Measurements from ENCODE around the gene EMP2. TPM values are rescaled to one million over a fixed set of nuclear protein-coding genes. Genes with fewer than 3 reads are reported as not detected.
"Not testable (repeated sequence)": the region's sequence is repeated elsewhere in the genome, so short reads cannot be mapped to it uniquely, and the experiment has no call there.

The EMP2 gene
- total and polyA plus RNA-seq, 12 donors = 5.9 to 34.0 (median 12.9) TPM

DNA sequence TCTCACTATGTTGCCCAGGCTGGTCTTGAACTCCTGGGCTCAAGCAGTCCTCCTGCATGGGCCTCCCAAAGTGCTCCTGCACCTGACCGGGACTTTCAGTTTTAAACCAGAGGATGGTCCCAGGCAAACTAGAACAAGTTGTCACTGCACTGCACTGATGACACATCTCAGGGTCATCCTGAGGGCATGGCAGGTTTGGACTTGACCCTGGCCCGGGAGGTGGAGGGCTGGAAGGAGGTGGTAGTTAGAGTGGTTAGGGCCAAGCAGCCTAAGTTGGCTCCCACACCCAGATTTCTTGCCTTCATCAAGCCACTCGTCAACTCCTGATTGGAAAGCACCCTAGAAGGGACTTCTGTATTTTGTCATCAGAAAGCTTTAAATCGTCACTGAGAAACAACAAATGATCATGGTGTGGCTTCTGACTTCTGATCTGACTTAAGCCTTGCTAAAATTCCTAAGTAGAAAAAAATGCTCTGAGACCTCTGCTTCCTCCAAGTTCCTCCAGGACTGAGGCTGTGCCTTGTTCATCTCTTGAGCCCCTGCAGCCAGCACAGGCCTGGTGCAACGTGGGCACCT lies 43.5 kb downstream of the EMP2 start:
- TF ChIP-seq CTCF (IDR thresholded peaks at IDR 0.05) = no peak
- no peak for TF ChIP-seq POLR2A (IDR thresholded peaks at IDR 0.05)
- no peak overlapping the region for H3K27ac ChIP-seq
- WGBS, 4 donors = 78 to 83% (median 81%) methylated on average over 5 of the region's 5 CpGs

GRCh38 chr16:10536328-10536727 lies 44.1 kb downstream of the EMP2 start:
- H3K4me3 ChIP-seq; H3K9me3 ChIP-seq (replicated peaks in 1 of 3); H3K36me3 ChIP-seq (replicated peaks in 1 of 2); H3K27ac ChIP-seq; intact Hi-C loops (cut with DNase I); H3K4me1 ChIP-seq (replicated peaks in 1 of 2); H3K27me3 ChIP-seq; DNase-seq: not testable (repeated sequence)
- 89 to 98% (median 93%) methylated on average over 6 of the region's 6 CpGs for WGBS, 4 donors

More for the DNA sequence above, 43.5 kb downstream of the EMP2 start:
- H3K4me1 ChIP-seq (replicated peaks in 1 of 2) = no peaks in the 10 kb centered on the region
- DNase-seq = no peak
- peaks cover 0 to 5% of the 10 kb centered on the region in 2 donors for H3K36me3 ChIP-seq (replicated peaks in 1 of 2)
- no peaks in the 10 kb centered on the region for H3K27me3 ChIP-seq
- no peaks in the 10 kb centered on the region for H3K9me3 ChIP-seq (replicated peaks in 1 of 3)
- H3K4me3 ChIP-seq = no peak overlapping the region
- intact Hi-C loops (cut with DNase I) = no loop called here

DNA sequence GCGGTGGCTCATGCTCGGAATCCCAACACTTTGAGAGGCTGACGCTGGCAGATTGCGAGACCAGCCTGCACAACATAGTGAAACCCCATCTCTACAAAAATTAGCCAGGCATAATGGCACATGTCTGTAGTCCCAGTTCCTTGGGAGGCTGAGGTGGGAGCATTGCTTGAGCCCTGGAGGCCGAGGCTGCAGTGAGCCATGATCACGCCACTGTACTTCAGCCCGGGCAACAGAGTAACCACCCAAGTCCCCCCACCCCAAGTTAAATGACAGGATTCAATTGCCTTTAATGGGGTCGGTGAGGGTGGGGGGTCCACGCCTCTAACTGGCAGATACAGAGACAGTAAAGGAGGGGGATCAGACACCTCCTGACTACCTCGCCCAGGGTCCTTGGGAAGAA lies 44.9 kb downstream of the EMP2 start:
- no peak overlapping the region for H3K4me3 ChIP-seq
- H3K27ac ChIP-seq = no peak overlapping the region
- no peaks in the 10 kb centered on the region for H3K4me1 ChIP-seq (replicated peaks in 1 of 2)
- H3K27me3 ChIP-seq = no peaks in the 10 kb centered on the region
- no peak for DNase-seq
- WGBS, 4 donors = 88 to 97% (median 95%) methylated on average over 8 to 10 of the region's 10 CpGs
- intact Hi-C loops (cut with DNase I) = no loop called here
- peaks cover 0 to 5% of the 10 kb centered on the region in 2 donors for H3K36me3 ChIP-seq (replicated peaks in 1 of 2)
- TF ChIP-seq CTCF (IDR thresholded peaks at IDR 0.05) = no peak
- no peak for TF ChIP-seq POLR2A (IDR thresholded peaks at IDR 0.05)
- H3K9me3 ChIP-seq (replicated peaks in 1 of 3) = no peaks in the 10 kb centered on the region

DNA sequence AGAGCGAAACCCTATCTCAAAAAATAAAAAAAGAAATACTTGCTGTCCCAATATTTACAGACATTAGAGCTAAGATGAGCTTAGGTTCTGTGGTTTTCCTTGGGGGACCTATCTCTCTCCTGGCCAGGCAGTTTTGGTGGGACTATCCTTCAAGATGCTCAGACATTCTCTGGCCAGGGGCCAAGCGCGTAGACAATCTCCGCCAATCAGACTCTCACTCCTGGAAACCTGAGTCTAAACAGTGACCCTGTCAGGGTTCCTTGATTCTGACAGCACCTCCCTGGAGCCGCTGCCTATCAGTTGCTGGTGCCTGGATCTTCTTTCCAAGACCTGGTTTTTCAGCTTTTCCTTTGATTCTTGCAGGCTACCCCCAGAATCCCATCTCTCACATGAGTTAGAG lies 45.6 kb downstream of the EMP2 start:
- Histone ChIP-seq H3K27me3 (no peaks in the 10 kb centered on the region), H3K4me1 (replicated peaks in 1 of 2) (no peaks in the 10 kb centered on the region), H3K36me3 (replicated peaks in 1 of 2) (peaks cover 0 to 5% of the 10 kb centered on the region in 2 donors), H3K4me3 (no peak overlapping the region), H3K9me3 (replicated peaks in 1 of 3) (no peaks in the 10 kb centered on the region), H3K27ac (no peak overlapping the region)
- 92 to 97% (median 96%) methylated on average over 5 of the region's 5 CpGs for WGBS, 4 donors
- DNase-seq = no peak
- no peak for TF ChIP-seq POLR2A (IDR thresholded peaks at IDR 0.05)
- TF ChIP-seq CTCF (IDR thresholded peaks at IDR 0.05) = no peak
- intact Hi-C loops (cut with DNase I) = no loop called here

DNA sequence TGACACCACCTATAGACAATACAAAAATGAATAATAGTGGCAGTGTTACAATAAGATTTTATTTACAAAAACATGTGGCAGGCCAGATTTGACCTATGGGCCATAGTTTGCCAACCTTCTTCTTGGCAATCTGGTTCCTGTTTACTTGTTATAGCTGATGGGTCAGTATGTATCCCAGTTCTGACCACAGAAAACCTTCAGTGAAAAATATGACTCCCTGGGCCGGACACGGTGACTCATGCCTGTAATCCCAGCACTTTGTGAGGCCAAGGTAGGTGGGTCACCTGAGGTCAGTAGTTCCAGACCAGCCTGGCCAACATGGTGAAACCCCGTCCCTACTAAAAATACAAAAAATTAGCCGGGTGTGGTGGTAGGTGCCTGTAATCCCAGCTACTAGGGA lies 46.8 kb downstream of the EMP2 start:
- H3K9me3 ChIP-seq (replicated peaks in 1 of 3); H3K27ac ChIP-seq; H3K36me3 ChIP-seq (replicated peaks in 1 of 2); H3K4me1 ChIP-seq (replicated peaks in 1 of 2); intact Hi-C loops (cut with DNase I); H3K4me3 ChIP-seq; H3K27me3 ChIP-seq: not testable (repeated sequence)
- peak in 3 of 7 donors; percentile 24 to 47 (median 37) for DNase-seq
- WGBS, 4 donors = 37 to 58% (median 45%) methylated on average over 4 of the region's 4 CpGs

Measured in adrenal gland (tissue), 12 donors.